ENCODE measurements around the gene H1-8.

DNA sequence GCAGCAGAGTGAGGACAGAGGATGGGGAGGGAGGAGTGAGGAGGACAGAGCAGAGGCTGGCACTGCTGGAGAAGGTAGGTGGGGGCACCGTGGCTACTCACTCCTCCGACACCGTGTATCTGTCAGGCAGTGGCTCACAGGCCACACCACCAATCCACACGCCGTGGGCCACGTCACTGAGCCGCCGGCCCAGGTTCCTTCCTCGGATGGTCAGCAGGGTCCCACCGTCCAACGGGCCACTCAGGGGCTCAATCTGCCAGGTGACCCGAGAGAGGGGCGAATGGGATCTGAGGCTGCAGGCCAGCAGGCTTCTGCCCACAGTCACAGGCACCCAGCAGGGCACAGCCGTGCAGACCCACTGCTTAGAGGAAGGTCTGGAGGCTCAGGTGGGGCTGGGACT, 30.5 kb downstream of the H1-8 start:
- TF ChIP-seq, protein P1, sequence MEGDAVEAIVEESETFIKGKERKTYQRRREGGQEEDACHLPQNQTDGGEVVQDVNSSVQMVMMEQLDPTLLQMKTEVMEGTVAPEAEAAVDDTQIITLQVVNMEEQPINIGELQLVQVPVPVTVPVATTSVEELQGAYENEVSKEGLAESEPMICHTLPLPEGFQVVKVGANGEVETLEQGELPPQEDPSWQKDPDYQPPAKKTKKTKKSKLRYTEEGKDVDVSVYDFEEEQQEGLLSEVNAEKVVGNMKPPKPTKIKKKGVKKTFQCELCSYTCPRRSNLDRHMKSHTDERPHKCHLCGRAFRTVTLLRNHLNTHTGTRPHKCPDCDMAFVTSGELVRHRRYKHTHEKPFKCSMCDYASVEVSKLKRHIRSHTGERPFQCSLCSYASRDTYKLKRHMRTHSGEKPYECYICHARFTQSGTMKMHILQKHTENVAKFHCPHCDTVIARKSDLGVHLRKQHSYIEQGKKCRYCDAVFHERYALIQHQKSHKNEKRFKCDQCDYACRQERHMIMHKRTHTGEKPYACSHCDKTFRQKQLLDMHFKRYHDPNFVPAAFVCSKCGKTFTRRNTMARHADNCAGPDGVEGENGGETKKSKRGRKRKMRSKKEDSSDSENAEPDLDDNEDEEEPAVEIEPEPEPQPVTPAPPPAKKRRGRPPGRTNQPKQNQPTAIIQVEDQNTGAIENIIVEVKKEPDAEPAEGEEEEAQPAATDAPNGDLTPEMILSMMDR (IDR thresholded peaks at IDR 0.05): no peak
- no peak for TF ChIP-seq POLR2A (IDR thresholded peaks at IDR 0.05)
